NCI-H510A (cell line): ENCODE data around the gene BAIAP2.
"Not testable (repeated sequence)": the region's sequence is repeated elsewhere in the genome, so short reads cannot be mapped to it uniquely, and the experiment has no call there.

Experiments
- DNase-seq: peaks from one replicate; lab custom pipeline; 2025; lab: John Stamatoyannopoulos, UW

Gene BAIAP2

GRCh38 chr17:81069135-81069645 lies 34.2 kb downstream of the BAIAP2 start:
- no peak for DNase-seq

- no peak for DNase-seq
Observed at GRCh38 chr17:81070541-81071246, 35.7 kb downstream of the BAIAP2 start.

GRCh38 chr17:81071761-81072741 lies 37.1 kb downstream of the BAIAP2 start:
- no peak for DNase-seq

GRCh38 chr17:81073967-81074839 lies 39.3 kb downstream of the BAIAP2 start:
- no peak for DNase-seq

- DNase-seq: no peak
Observed at GRCh38 chr17:81074875-81075274, 39.9 kb downstream of the BAIAP2 start.

GRCh38 chr17:81075307-81075706 lies 40.4 kb downstream of the BAIAP2 start:
- no peak for DNase-seq

- DNase-seq: no peak
Observed at GRCh38 chr17:81076141-81076679, 41.3 kb downstream of the BAIAP2 start.

GRCh38 chr17:81078026-81078913 lies 43.3 kb downstream of the BAIAP2 start:
- DNase-seq: not testable (repeated sequence)

GRCh38 chr17:81080019-81080418 lies 45.1 kb downstream of the BAIAP2 start:
- DNase-seq: no peak

GRCh38 chr17:81081222-81082176 lies 46.5 kb downstream of the BAIAP2 start:
- DNase-seq: no peak

GRCh38 chr17:81082177-81083073 lies 47.5 kb downstream of the BAIAP2 start:
- no peak for DNase-seq

- no peak for DNase-seq
Observed at GRCh38 chr17:81083125-81083765, 48.3 kb downstream of the BAIAP2 start.

GRCh38 chr17:81084680-81085419 lies 49.9 kb downstream of the BAIAP2 start:
- no peak for DNase-seq

GRCh38 chr17:81085420-81085911 lies 50.5 kb downstream of the BAIAP2 start:
- no peak for DNase-seq

GRCh38 chr17:81086789-81087551 lies 52.0 kb downstream of the BAIAP2 start:
- no peak for DNase-seq
